Stomach (tissue), 4 donors: ENCODE results near the gene GORASP2.

ENCODE experiments used
- EP300 ChIP-seq: sonication (generic); formaldehyde crosslinking; IDR thresholded peaks from one replicate; pipeline ENCODE4 v1.6.1; 2017; ENCODE audit warnings: antibody characterized with exemption
- POLR2A ChIP-seq, 4 donors: fragments of 450-650 bp; IDR thresholded peaks; one replicate each; pipeline ENCODE4 v1.6.1; 2016; ENCODE audit warnings: antibody characterized with exemption in 4 of 4, control low read depth in 2 of 4, mild to moderate bottlenecking in 1 of 4, moderate library complexity in 1 of 4
- POLR2AphosphoS5 ChIP-seq, 3 donors: sonication (generic); formaldehyde crosslinking; IDR thresholded peaks; one replicate each; pipeline ENCODE4 v1.6.1; 2016; ENCODE audit warnings: antibody characterized with exemption in 3 of 3
- TF ChIP-seq, protein P1 (sequence below), 7 experiments: fragments of 450-650 bp in 4 of 7; fragments of 200-600 bp in 3 of 7; sonication (generic) in 3 of 7; IDR thresholded peaks; one replicate each; pipeline ENCODE4 v1.5.1; 2016 to 2019; ENCODE audit warnings: antibody characterized with exemption in 7 of 7, control low read depth in 2 of 7, mild to moderate bottlenecking in 1 of 7

DNA sequence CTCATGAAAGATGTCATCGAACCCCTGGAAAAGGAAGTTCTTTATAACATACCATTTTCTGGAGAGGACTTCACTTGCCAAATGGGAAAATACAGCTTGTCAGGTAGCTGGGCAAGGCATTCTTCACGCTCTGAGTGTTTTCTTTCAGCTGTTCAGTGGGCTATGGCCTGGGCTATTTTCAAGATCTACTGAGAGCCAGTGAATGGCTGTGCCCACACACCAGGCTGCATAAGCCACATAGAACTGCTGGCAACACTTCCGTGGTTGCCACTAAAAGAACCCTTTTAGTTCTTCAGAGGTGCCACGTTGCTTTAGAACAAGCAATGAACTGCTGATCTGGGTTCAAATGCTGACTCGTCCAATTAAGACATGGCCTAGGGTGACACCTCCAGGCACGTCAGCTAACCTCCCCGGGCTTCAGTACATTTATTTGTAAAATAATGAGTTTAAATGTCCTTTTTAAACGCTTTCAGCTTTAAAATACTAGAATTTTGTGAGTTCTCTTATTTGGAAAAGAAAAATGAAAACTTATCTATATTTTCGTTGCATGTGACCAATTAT lies 36.6 kb upstream of the GORASP2 start:
- TF ChIP-seq, protein P1, sequence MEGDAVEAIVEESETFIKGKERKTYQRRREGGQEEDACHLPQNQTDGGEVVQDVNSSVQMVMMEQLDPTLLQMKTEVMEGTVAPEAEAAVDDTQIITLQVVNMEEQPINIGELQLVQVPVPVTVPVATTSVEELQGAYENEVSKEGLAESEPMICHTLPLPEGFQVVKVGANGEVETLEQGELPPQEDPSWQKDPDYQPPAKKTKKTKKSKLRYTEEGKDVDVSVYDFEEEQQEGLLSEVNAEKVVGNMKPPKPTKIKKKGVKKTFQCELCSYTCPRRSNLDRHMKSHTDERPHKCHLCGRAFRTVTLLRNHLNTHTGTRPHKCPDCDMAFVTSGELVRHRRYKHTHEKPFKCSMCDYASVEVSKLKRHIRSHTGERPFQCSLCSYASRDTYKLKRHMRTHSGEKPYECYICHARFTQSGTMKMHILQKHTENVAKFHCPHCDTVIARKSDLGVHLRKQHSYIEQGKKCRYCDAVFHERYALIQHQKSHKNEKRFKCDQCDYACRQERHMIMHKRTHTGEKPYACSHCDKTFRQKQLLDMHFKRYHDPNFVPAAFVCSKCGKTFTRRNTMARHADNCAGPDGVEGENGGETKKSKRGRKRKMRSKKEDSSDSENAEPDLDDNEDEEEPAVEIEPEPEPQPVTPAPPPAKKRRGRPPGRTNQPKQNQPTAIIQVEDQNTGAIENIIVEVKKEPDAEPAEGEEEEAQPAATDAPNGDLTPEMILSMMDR (IDR thresholded peaks at IDR 0.05) = no peak
- TF ChIP-seq POLR2AphosphoS5 (IDR thresholded peaks at IDR 0.05) = no peak
- no peak for TF ChIP-seq EP300
- no peak for TF ChIP-seq POLR2A (IDR thresholded peaks at IDR 0.05)
